Body of pancreas (tissue), 4 donors: ENCODE measurements around the gene INAVA.

ENCODE experiments used
- POLR2A ChIP-seq, 3 donors: fragments of 450-650 bp; IDR thresholded peaks; one replicate each; pipeline ENCODE4 v1.6.1; 2016; ENCODE audit warnings: antibody characterized with exemption in 3 of 3, mild to moderate bottlenecking in 2 of 3
- TF ChIP-seq, protein P1 (sequence below), 7 experiments: fragments of 450-650 bp in 4 of 7; fragments of 200-600 bp in 3 of 7; sonication (generic) in 3 of 7; IDR thresholded peaks; one replicate each; pipeline ENCODE4 v1.5.1; 2016 to 2019; ENCODE audit warnings: antibody characterized with exemption in 7 of 7

DNA sequence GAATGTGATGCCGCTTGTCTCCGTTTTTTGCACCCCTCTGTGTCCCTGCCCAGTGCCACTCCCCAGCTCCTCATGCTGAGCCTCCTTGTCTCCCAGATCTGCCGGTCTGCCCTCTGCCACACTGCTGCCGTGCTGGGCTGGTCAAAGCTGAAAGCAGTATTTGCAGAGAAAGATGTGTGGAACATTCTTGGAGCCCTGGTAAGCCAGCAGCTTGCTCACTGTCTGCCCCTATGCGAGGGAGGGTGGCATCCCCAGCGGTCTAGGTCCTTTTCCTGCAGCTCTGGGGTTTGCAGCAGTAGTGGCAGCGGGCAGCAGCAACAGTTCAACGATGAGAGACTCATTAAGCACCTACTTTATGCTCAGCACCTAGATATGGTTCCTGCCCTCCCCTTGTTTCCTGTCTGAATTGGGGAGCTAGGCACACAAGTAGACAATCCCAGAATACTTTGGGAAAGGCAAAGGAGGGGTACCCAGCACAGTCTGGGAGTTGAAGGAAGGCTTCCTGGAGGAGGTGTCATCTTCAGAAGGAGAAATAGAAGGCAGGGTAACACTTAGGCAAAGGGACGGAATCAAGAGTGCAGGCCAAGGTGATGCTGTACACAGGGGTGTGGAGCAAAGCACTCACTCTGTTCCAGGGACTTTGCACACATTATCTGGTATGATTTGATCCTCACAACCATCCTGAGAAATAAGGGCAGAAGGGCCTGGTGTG lies 65.7 kb downstream of the INAVA start:
- TF ChIP-seq, protein P1, sequence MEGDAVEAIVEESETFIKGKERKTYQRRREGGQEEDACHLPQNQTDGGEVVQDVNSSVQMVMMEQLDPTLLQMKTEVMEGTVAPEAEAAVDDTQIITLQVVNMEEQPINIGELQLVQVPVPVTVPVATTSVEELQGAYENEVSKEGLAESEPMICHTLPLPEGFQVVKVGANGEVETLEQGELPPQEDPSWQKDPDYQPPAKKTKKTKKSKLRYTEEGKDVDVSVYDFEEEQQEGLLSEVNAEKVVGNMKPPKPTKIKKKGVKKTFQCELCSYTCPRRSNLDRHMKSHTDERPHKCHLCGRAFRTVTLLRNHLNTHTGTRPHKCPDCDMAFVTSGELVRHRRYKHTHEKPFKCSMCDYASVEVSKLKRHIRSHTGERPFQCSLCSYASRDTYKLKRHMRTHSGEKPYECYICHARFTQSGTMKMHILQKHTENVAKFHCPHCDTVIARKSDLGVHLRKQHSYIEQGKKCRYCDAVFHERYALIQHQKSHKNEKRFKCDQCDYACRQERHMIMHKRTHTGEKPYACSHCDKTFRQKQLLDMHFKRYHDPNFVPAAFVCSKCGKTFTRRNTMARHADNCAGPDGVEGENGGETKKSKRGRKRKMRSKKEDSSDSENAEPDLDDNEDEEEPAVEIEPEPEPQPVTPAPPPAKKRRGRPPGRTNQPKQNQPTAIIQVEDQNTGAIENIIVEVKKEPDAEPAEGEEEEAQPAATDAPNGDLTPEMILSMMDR (IDR thresholded peaks at IDR 0.05): no peak
- TF ChIP-seq POLR2A (IDR thresholded peaks at IDR 0.05): no peak
